Suprapubic skin (tissue), 4 donors: ENCODE data around the gene IGFBP7.

ENCODE experiments used
- POLR2A ChIP-seq, 2 donors: fragments of 450-650 bp; IDR thresholded peaks; one replicate each; pipeline ENCODE4 v1.6.1; 2017; ENCODE audit warnings: antibody characterized with exemption in 2 of 2, mild to moderate bottlenecking in 2 of 2, moderate library complexity in 2 of 2
- POLR2AphosphoS5 ChIP-seq, 3 donors: sonication (generic); formaldehyde crosslinking; IDR thresholded peaks; one replicate each; pipeline ENCODE4 v1.6.1; 2017; ENCODE audit warnings: antibody characterized with exemption in 3 of 3
- TF ChIP-seq, protein P1 (sequence below), 2 donors: fragments of 200-600 bp in 1 of 2; fragments of 450-650 bp in 1 of 2; sonication (generic) in 1 of 2; IDR thresholded peaks; one replicate each; pipeline ENCODE4 v1.5.1; 2016 to 2019; ENCODE audit warnings: antibody characterized with exemption in 2 of 2, mild to moderate bottlenecking in 1 of 2, moderate library complexity in 1 of 2

DNA sequence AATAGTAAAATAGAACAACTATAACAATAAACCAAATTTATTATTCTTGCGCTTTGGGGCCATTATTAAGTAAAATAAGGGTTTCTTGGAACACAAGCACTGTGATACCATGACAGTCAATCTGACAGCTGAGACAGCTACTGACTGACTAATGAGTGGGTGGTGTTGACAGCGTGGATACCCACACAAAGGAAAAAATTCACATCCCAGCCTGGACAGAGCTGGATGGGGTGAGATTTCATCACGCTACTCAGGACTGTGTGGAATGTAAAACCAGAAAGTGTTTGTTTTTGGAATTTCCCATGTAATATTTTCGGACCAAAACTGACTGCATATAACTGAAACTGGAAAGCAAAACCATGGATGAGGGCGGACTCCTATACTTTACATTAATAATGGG lies 48.8 kb downstream of the IGFBP7 start:
- TF ChIP-seq, protein P1, sequence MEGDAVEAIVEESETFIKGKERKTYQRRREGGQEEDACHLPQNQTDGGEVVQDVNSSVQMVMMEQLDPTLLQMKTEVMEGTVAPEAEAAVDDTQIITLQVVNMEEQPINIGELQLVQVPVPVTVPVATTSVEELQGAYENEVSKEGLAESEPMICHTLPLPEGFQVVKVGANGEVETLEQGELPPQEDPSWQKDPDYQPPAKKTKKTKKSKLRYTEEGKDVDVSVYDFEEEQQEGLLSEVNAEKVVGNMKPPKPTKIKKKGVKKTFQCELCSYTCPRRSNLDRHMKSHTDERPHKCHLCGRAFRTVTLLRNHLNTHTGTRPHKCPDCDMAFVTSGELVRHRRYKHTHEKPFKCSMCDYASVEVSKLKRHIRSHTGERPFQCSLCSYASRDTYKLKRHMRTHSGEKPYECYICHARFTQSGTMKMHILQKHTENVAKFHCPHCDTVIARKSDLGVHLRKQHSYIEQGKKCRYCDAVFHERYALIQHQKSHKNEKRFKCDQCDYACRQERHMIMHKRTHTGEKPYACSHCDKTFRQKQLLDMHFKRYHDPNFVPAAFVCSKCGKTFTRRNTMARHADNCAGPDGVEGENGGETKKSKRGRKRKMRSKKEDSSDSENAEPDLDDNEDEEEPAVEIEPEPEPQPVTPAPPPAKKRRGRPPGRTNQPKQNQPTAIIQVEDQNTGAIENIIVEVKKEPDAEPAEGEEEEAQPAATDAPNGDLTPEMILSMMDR (IDR thresholded peaks at IDR 0.05), result no peak
- TF ChIP-seq POLR2A (IDR thresholded peaks at IDR 0.05) (no peak), POLR2AphosphoS5 (IDR thresholded peaks at IDR 0.05) (no peak)
